K562 (cell line): Measurements from ENCODE around the gene MSH4. TPM values are rescaled to one million over a fixed set of nuclear protein-coding genes. Genes with fewer than 3 reads are reported as not detected.

Source experiments
- CC2D1A ChIP-seq: fragments of 450-650 bp; IDR thresholded peaks from 2 replicates; pipeline ENCODE4 v1.6.1; 2017; ENCODE audit warnings: mild to moderate bottlenecking
- CHD7 ChIP-seq: fragments of 200-600 bp; sonication (generic); IDR thresholded peaks from one replicate; pipeline ENCODE4 v1.6.1; 2012; ENCODE audit warnings: mild to moderate bottlenecking, low read depth, low read length, inconsistent platforms
- HDAC2 ChIP-seq: fragments of 450-650 bp; IDR thresholded peaks from 2 replicates; pipeline ENCODE4 v1.6.1; 2016; ENCODE audit warnings: mild to moderate bottlenecking
- NBN ChIP-seq: fragments of 450-650 bp; IDR thresholded peaks from 2 replicates; pipeline ENCODE4 v1.6.1; 2016; ENCODE audit warnings: low read depth, mild to moderate bottlenecking
- RAD51 ChIP-seq: fragments of 450-650 bp; IDR thresholded peaks from 2 replicates; pipeline ENCODE4 v1.7.1; 2016; ENCODE audit warnings: low read depth, mild to moderate bottlenecking, borderline replicate concordance
- RB1 ChIP-seq: fragments of 450-650 bp; IDR thresholded peaks from 2 replicates; pipeline ENCODE4 v1.6.1; 2017; ENCODE audit warnings: low read depth, mild to moderate bottlenecking
- TCF7L2 ChIP-seq: fragments of 150-350 bp; IDR thresholded peaks from 2 replicates; pipeline ENCODE4 v1.6.1; 2016; ENCODE audit warnings: low read depth, mild to moderate bottlenecking, low read length, moderate library complexity
- TSHZ1 ChIP-seq: fragments of 250-450 bp; sonication (Bioruptor Pico); IDR thresholded peaks from 2 replicates; pipeline ENCODE4 v1.4.0; 2020; ENCODE audit warnings: mild to moderate bottlenecking, moderate library complexity
- ZBTB17 ChIP-seq: fragments of 450-650 bp; formaldehyde crosslinking; IDR thresholded peaks from 2 replicates; pipeline ENCODE4 v1.4.0; 2020; ENCODE audit warnings: mild to moderate bottlenecking
- ZC3H8 ChIP-seq: fragments of 450-650 bp; IDR thresholded peaks from 2 replicates; pipeline ENCODE4 v1.6.1; 2017
- ZNF263 ChIP-seq: sonication (generic); formaldehyde crosslinking; IDR thresholded peaks from 2 replicates; pipeline ENCODE4 v1.8.0; 2022; ENCODE audit warnings: mild to moderate bottlenecking, missing genetic modification reagents, borderline replicate concordance
- ZNF436 ChIP-seq: fragments of 250-450, 450-650 bp; sonication (Bioruptor Pico); formaldehyde crosslinking; IDR thresholded peaks from 2 replicates; pipeline ENCODE4 v1.7.0; 2020; ENCODE audit warnings: mild to moderate bottlenecking
- ZNF551 ChIP-seq: fragments of 250-450 bp; sonication (Bioruptor Pico); IDR thresholded peaks from 2 replicates; pipeline ENCODE4 v1.5.0; 2021; ENCODE audit warnings: mild to moderate bottlenecking, moderate library complexity
- ZNF696 ChIP-seq: fragments of 250-450 bp; sonication (Bioruptor Pico); conservative IDR thresholded peaks from 2 replicates; pipeline ENCODE4 v1.4.0; 2020; ENCODE audit warnings: mild to moderate bottlenecking, moderate library complexity
- polyA plus RNA-seq, 8 experiments: library from polyadenylated mRNA; depleted of rRNA in 4 of 8; stranded (reverse) in 5 of 8; unstranded in 3 of 8; fragments of >200 nt; fragmentation: Nextera tagmentation in 2 of 8; fragmentation: Illumina TruSeq in 1 of 8; extraction: Ambion mirVana in 2 of 8; extraction: Trizol in 1 of 8; gene quantifications; 2 replicates each; pipeline versions ENCODE4 v1.2.1 to v1.2.3, GENCODE V29; 2011 to 2014; ENCODE audit warnings: inconsistent platforms in 1 of 8, missing spikeins in 1 of 8
- total RNA-seq, 7 experiments: library from RNA; depleted of rRNA in 6 of 7; stranded (reverse); fragments of >200 nt in 6 of 7; fragmentation: Illumina TruSeq in 2 of 7; extraction: Trizol in 2 of 7; gene quantifications; 2 replicates each; pipeline versions ENCODE4 v1.2.1 to v1.2.3, GENCODE V29; 2011 to 2021; ENCODE audit warnings: low replicate concordance in 1 of 7

The MSH4 gene
- total and polyA plus RNA-seq, 9 of the 15 experiments (the other 6 are each of a cell fraction or from before 2014, with no cell fraction given), result 0.04 to 0.18 (median 0.12) TPM; not detected in 4

DNA sequence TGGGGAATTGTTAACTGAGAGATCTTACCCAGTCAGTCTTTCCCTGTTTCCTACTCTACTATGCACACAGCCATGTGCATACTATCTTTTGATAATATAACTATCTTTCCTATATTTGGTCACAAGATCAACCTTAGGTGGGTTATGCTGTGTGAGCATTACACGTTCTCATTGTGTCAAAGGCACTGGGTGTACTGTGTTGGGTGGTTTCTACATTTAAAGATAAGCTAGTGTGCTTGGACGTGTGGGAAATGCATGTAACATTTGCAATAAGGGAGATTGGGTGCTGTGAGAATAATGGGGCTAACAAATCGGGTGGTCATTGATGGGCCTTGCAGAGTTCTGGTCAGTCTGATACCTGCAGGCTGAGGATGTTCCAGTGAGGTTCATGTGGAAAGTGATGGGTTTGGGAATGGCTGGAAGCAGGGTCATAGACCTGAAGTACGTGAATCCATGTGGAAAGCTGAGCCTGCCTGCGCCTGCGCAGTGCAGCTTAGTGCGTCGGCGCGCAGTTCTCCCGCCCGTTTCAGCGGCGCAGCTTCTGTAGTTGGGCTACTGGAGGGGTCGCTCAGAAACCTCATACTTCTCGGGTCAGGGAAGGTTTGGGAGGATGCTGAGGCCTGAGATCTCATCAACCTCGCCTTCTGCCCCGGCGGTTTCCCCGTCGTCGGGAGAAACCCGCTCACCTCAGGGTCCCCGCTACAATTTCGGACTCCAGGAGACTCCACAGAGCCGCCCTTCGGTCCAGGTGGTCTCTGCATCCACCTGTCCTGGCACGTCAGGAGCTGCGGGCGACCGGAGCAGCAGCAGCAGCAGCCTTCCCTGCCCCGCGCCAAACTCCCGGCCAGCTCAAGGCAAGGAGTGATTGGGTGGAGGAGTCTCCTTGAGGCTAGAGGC is at the start of gene MSH4 (continued):
- TF ChIP-seq CHD7 (no peak), ZNF551 (CRISPR knock-in tag) (peak; percentile 88; the same call in 1 of the 2 replicates), ZNF436 (CRISPR knock-in tag) (peak; percentile 9; the same call in 1 of the 2 replicates), TSHZ1 (CRISPR knock-in tag) (no peak), CC2D1A (no peak), ZC3H8 (no peak), ZNF696 (no peak; the same call in 1 of the 2 replicates), ZBTB17 (CRISPR knock-in tag) (peak; percentile 83), TCF7L2 (no peak), RB1 (peak; percentile 62; the same call in 1 of the 2 replicates), NBN (no peak), HDAC2 (0 out of 2 replicates have a peak, but pooled peaks have one; percentile 15), ZNF263 (no peak), RAD51 (no peak)
